Keratinocyte (primary cell): ENCODE results near the gene CYCS.

Experiments used
- EZH2 ChIP-seq: IDR thresholded peaks from one replicate; pipeline ENCODE4 v1.6.1; 2012; ENCODE audit warnings: inconsistent platforms, mild to moderate bottlenecking, low read length, moderate library complexity
- TF ChIP-seq, protein P1 (sequence below), 3 experiments: IDR thresholded peaks in 1 of 3; conservative IDR thresholded peaks in 1 of 3; optimal IDR thresholded peaks in 1 of 3; 2 replicates in 2 of 3; 3 replicates in 1 of 3; pipeline versions ENCODE3 to v1.5.1; 2011; ENCODE audit warnings: low read length in 3 of 3, mild to moderate bottlenecking in 3 of 3, moderate library complexity in 2 of 3, control low read depth in 1 of 3, inconsistent platforms in 1 of 3; ENCODE audit not compliant: insufficient read depth in 2 of 3; ENCODE audit errors: extremely low read depth in 1 of 3

- TF ChIP-seq, protein P1, sequence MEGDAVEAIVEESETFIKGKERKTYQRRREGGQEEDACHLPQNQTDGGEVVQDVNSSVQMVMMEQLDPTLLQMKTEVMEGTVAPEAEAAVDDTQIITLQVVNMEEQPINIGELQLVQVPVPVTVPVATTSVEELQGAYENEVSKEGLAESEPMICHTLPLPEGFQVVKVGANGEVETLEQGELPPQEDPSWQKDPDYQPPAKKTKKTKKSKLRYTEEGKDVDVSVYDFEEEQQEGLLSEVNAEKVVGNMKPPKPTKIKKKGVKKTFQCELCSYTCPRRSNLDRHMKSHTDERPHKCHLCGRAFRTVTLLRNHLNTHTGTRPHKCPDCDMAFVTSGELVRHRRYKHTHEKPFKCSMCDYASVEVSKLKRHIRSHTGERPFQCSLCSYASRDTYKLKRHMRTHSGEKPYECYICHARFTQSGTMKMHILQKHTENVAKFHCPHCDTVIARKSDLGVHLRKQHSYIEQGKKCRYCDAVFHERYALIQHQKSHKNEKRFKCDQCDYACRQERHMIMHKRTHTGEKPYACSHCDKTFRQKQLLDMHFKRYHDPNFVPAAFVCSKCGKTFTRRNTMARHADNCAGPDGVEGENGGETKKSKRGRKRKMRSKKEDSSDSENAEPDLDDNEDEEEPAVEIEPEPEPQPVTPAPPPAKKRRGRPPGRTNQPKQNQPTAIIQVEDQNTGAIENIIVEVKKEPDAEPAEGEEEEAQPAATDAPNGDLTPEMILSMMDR (optimal IDR thresholded peaks at IDR 0.05 in 1 of 3, IDR thresholded peaks at IDR 0.05 in 1 of 3, conservative IDR thresholded peaks at IDR 0.05 in 1 of 3; ENCODE audit: extremely low read depth in 1 of 3, insufficient read depth in 2 of 3, low read length in 3 of 3): no peak
- TF ChIP-seq EZH2: no peak
Observed at GRCh38 chr7:25091779-25092178, 33.3 kb downstream of the CYCS start.
